Lower leg skin (tissue), 3 donors: Measurements from ENCODE around the gene RAB19.

ENCODE experiments used
- CTCF ChIP-seq, 3 donors: fragments of 450-650 bp; IDR thresholded peaks; one replicate each; pipeline ENCODE4 v1.5.1; 2016; ENCODE audit warnings: antibody characterized with exemption in 3 of 3, mild to moderate bottlenecking in 3 of 3, moderate library complexity in 2 of 3
- POLR2A ChIP-seq, 2 donors: fragments of 450-650 bp; IDR thresholded peaks; one replicate each; pipeline ENCODE4 v1.6.1; 2016 to 2017; ENCODE audit warnings: antibody characterized with exemption in 2 of 2, mild to moderate bottlenecking in 1 of 2, moderate library complexity in 1 of 2

- TF ChIP-seq CTCF (IDR thresholded peaks at IDR 0.05) (no peak), POLR2A (IDR thresholded peaks at IDR 0.05) (no peak)
Measured at GRCh38 chr7:140358412-140359051, 45.3 kb upstream of the RAB19 start.
